Measurements from ENCODE around the gene HNRNPAB.

DNA sequence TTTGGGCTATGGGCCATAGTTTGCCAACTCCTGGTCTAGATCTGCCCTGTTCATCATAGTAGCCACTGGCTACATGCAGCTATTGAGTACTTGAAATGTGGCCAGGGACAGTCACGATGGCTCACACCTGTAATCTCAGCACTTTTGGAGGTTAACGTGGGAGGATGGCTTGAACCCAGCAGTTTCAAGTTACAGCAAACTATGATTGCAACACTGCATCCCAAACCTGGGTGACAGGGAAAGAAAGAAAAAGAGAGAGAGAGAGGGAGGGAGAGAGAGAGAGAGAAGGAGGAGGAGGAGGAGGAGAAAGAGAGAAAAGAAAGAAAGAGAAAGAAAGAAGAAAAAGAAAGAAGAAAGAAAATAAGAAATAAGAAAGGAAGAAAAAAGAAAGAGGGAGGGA lies 12.1 kb upstream of the HNRNPAB start:
- TF ChIP-seq RAD21 (IDR thresholded peaks at IDR 0.05; ENCODE audit: low read depth), result no peak
- TF ChIP-seq, protein P1, sequence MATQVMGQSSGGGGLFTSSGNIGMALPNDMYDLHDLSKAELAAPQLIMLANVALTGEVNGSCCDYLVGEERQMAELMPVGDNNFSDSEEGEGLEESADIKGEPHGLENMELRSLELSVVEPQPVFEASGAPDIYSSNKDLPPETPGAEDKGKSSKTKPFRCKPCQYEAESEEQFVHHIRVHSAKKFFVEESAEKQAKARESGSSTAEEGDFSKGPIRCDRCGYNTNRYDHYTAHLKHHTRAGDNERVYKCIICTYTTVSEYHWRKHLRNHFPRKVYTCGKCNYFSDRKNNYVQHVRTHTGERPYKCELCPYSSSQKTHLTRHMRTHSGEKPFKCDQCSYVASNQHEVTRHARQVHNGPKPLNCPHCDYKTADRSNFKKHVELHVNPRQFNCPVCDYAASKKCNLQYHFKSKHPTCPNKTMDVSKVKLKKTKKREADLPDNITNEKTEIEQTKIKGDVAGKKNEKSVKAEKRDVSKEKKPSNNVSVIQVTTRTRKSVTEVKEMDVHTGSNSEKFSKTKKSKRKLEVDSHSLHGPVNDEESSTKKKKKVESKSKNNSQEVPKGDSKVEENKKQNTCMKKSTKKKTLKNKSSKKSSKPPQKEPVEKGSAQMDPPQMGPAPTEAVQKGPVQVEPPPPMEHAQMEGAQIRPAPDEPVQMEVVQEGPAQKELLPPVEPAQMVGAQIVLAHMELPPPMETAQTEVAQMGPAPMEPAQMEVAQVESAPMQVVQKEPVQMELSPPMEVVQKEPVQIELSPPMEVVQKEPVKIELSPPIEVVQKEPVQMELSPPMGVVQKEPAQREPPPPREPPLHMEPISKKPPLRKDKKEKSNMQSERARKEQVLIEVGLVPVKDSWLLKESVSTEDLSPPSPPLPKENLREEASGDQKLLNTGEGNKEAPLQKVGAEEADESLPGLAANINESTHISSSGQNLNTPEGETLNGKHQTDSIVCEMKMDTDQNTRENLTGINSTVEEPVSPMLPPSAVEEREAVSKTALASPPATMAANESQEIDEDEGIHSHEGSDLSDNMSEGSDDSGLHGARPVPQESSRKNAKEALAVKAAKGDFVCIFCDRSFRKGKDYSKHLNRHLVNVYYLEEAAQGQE (IDR thresholded peaks at IDR 0.05; ENCODE audit: low read depth), result no peak
- no peak for TF ChIP-seq CREB1 (IDR thresholded peaks at IDR 0.05; ENCODE audit: low read depth)
- TF ChIP-seq NFIC (IDR thresholded peaks at IDR 0.05), result no peak
- peak; percentile 73 for TF ChIP-seq CEBPB (IDR thresholded peaks at IDR 0.05)
- no peak for TF ChIP-seq YY1 (IDR thresholded peaks at IDR 0.05; ENCODE audit: low read depth)
- TF ChIP-seq TAF1 (IDR thresholded peaks at IDR 0.05; ENCODE audit: low read depth), result no peak
- TF ChIP-seq EP300 (IDR thresholded peaks at IDR 0.05; ENCODE audit: borderline replicate concordance), result no peak
- TF ChIP-seq EGR1 (IDR thresholded peaks at IDR 0.05), result no peak
- TF ChIP-seq TCF12 (IDR thresholded peaks at IDR 0.05; ENCODE audit: low read depth), result no peak
- no peak for TF ChIP-seq ZBTB7A (IDR thresholded peaks at IDR 0.05; ENCODE audit: low read depth)
- TF ChIP-seq TEAD4 (IDR thresholded peaks at IDR 0.05), result no peak
- TF ChIP-seq, protein P2, sequence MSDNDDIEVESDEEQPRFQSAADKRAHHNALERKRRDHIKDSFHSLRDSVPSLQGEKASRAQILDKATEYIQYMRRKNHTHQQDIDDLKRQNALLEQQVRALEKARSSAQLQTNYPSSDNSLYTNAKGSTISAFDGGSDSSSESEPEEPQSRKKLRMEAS (IDR thresholded peaks at IDR 0.05), result no peak
- no peak for TF ChIP-seq FOXM1 (IDR thresholded peaks at IDR 0.05; ENCODE audit: borderline replicate concordance, low read depth)

Data from Ishikawa (cell line).